Trophoblast cell (in vitro differentiated cells and primary cell): Measurements from ENCODE around the gene UQCR10.

Experiments used
- DNase-seq, 2 donors: peaks; one replicate each; pipeline ENCODE4 v3.0.0-alpha.2; 2016
- H2AFZ ChIP-seq: 2 replicates; pipeline ENCODE4 v1.6.1; 2013; ENCODE audit warnings: low read length, moderate library complexity, mild to moderate bottlenecking; ENCODE audit not compliant: insufficient read depth, poor library complexity
- H2AK5ac ChIP-seq: 2 replicates; pipeline ENCODE4 v1.6.1; 2013; ENCODE audit warnings: mild to moderate bottlenecking, low read length
- H2BK120ac ChIP-seq: 2 replicates; pipeline ENCODE4 v1.6.1; 2013; ENCODE audit warnings: low read length, mild to moderate bottlenecking, moderate library complexity; ENCODE audit not compliant: insufficient read depth, poor library complexity
- H2BK12ac ChIP-seq: 2 replicates; pipeline ENCODE4 v1.6.1; 2013; ENCODE audit warnings: mild to moderate bottlenecking, low read length, moderate library complexity
- H2BK5ac ChIP-seq: 2 replicates; pipeline ENCODE4 v1.6.1; 2013; ENCODE audit warnings: low read length, low read depth, moderate library complexity, mild to moderate bottlenecking; ENCODE audit not compliant: poor library complexity
- H3K14ac ChIP-seq: 2 replicates; pipeline ENCODE4 v1.6.1; 2013; ENCODE audit warnings: mild to moderate bottlenecking, low read length
- H3K18ac ChIP-seq: 2 replicates; pipeline ENCODE4 v1.6.1; 2013; ENCODE audit warnings: mild to moderate bottlenecking, low read length
- H3K23ac ChIP-seq: 2 replicates; pipeline ENCODE4 v1.6.1; 2013; ENCODE audit warnings: low read length
- H3K27ac ChIP-seq: 2 replicates; pipeline ENCODE4 v1.5.1; 2013; ENCODE audit warnings: low read depth, mild to moderate bottlenecking, inconsistent platforms, low read length, moderate library complexity
- H3K27me3 ChIP-seq: 2 replicates; pipeline ENCODE4 v1.6.1; 2013; ENCODE audit warnings: inconsistent platforms, mild to moderate bottlenecking, low read length, moderate library complexity; ENCODE audit not compliant: insufficient read depth
- H3K36me3 ChIP-seq, 2 experiments: 1 replicate in 1 of 2; 2 replicates in 1 of 2; pipeline ENCODE4 v1.6.1; 2013; ENCODE audit warnings: low read length in 2 of 2, mild to moderate bottlenecking in 2 of 2, moderate library complexity in 1 of 2; ENCODE audit not compliant: insufficient read depth in 2 of 2, control insufficient read depth in 1 of 2
- H3K4ac ChIP-seq: 2 replicates; pipeline ENCODE4 v1.6.1; 2013; ENCODE audit warnings: low read depth, mild to moderate bottlenecking, low read length, moderate library complexity
- H3K4me1 ChIP-seq, 2 experiments: 1 replicate in 1 of 2; 2 replicates in 1 of 2; pipeline ENCODE4 v1.6.1; 2013; ENCODE audit warnings: low read length in 2 of 2, mild to moderate bottlenecking in 2 of 2, moderate library complexity in 1 of 2; ENCODE audit not compliant: insufficient read depth in 2 of 2, control insufficient read depth in 1 of 2
- H3K4me2 ChIP-seq: 2 replicates; pipeline ENCODE4 v1.6.1; 2013; ENCODE audit warnings: inconsistent platforms, mild to moderate bottlenecking, low read length, moderate library complexity
- H3K4me3 ChIP-seq: 2 replicates; pipeline ENCODE4 v1.5.1; 2013; ENCODE audit warnings: mild to moderate bottlenecking, low read depth, low read length, inconsistent platforms
- H3K79me1 ChIP-seq: one replicate; pipeline ENCODE4 v1.6.1; 2013; ENCODE audit warnings: low read length
- H3K79me2 ChIP-seq: 2 replicates; pipeline ENCODE4 v1.6.1; 2013; ENCODE audit warnings: low read length, mild to moderate bottlenecking; ENCODE audit not compliant: control insufficient read depth, insufficient read depth, poor library complexity
- H3K9ac ChIP-seq: 2 replicates; pipeline ENCODE4 v1.6.1; 2013; ENCODE audit warnings: mild to moderate bottlenecking, low read length
- H3K9me3 ChIP-seq: 2 replicates; pipeline ENCODE4 v1.6.1; 2013; ENCODE audit warnings: low read depth, mild to moderate bottlenecking, control low read depth, inconsistent platforms, low read length; ENCODE audit not compliant: insufficient read depth
- H4K12ac ChIP-seq: 2 replicates; pipeline ENCODE4 v1.6.1; 2013; ENCODE audit warnings: low read depth, mild to moderate bottlenecking, low read length, moderate library complexity
- H4K8ac ChIP-seq: 2 replicates; pipeline ENCODE4 v1.6.1; 2013; ENCODE audit warnings: low read depth, mild to moderate bottlenecking, low read length, moderate library complexity
- H4K91ac ChIP-seq: one replicate; pipeline ENCODE4 v1.6.1; 2013; ENCODE audit warnings: low read depth, mild to moderate bottlenecking, low read length, moderate library complexity
- WGBS: extraction: QIAGEN DNeasy Blood & Tissue Kit; methylation state at CpG from one replicate; pipeline ENCODE4 v1.1.7; 2013; ENCODE audit warnings: missing lambda C conversion rate; ENCODE audit not compliant: insufficient read length, insufficient coverage; ENCODE audit errors: extremely low coverage; 5-methylcytosine and 5-hydroxymethylcytosine counted together

Gene UQCR10

GRCh38 chr22:29750029-29750428, 17.1 kb upstream of the UQCR10 start:
- H3K4ac ChIP-seq: no peak overlapping the region
- H3K36me3 ChIP-seq: peaks cover 0 to 13% of the 10 kb centered on the region in 2 experiments
- no CpG with 5 or more reads among the region's 3 CpGs for WGBS
- H3K79me2 ChIP-seq: no peaks in the 10 kb centered on the region
- no peak overlapping the region for H4K8ac ChIP-seq
- no peak overlapping the region for H2AFZ ChIP-seq
- H2AK5ac ChIP-seq: no peak overlapping the region
- no peak overlapping the region for H2BK12ac ChIP-seq
- H3K27me3 ChIP-seq: no peaks in the 10 kb centered on the region
- no peak overlapping the region for H2BK120ac ChIP-seq
- no peak overlapping the region for H3K9ac ChIP-seq
- H4K12ac ChIP-seq: no peak overlapping the region
- no peak overlapping the region for H3K18ac ChIP-seq
- H3K79me1 ChIP-seq: no peaks in the 10 kb centered on the region
- no peak overlapping the region for H3K14ac ChIP-seq
- H3K4me2 ChIP-seq: no peak overlapping the region
- no peak overlapping the region for H3K27ac ChIP-seq
- DNase-seq: no peak
- no peak overlapping the region for H3K23ac ChIP-seq
- H3K4me3 ChIP-seq: no peak overlapping the region
- peaks cover 2% of the 10 kb centered on the region for H3K9me3 ChIP-seq
- no peak overlapping the region for H4K91ac ChIP-seq
- H3K4me1 ChIP-seq: peaks cover 4 to 5% of the 10 kb centered on the region in 2 experiments
- H2BK5ac ChIP-seq: no peak overlapping the region

GRCh38 chr22:29750559-29751538, 16.3 kb upstream of the UQCR10 start:
- Histone ChIP-seq H3K9ac (no peak overlapping the region), H3K14ac (no peak overlapping the region), H3K79me1 (no peaks in the 10 kb centered on the region), H2BK5ac (no peak overlapping the region), H3K27me3 (no peaks in the 10 kb centered on the region), H3K9me3 (peaks cover 2% of the 10 kb centered on the region), H3K18ac (no peak overlapping the region), H3K27ac (no peak overlapping the region), H3K23ac (no peak overlapping the region), H4K12ac (no peak overlapping the region), H3K4me3 (no peak overlapping the region), H4K8ac (no peak overlapping the region), H2BK120ac (no peak overlapping the region), H3K4ac (no peak overlapping the region), H3K4me2 (no peak overlapping the region), H3K79me2 (no peaks in the 10 kb centered on the region), H2AFZ (no peak overlapping the region), H4K91ac (no peak overlapping the region), H2AK5ac (no peak overlapping the region), H3K4me1 (peaks cover 4 to 5% of the 10 kb centered on the region in 2 experiments), H3K36me3 (peaks cover 0 to 10% of the 10 kb centered on the region in 2 experiments), H2BK12ac (no peak overlapping the region)
- DNase-seq: no peak
- no CpG with 5 or more reads among the region's 11 CpGs for WGBS

- no peak overlapping the region for H3K4me2 ChIP-seq
Observed at GRCh38 chr22:29751669-29752068, 15.5 kb upstream of the UQCR10 start.

GRCh38 chr22:29753808-29754657, 13.1 kb upstream of the UQCR10 start:
- no peak overlapping the region for H2BK12ac ChIP-seq
- no peak overlapping the region for H3K27ac ChIP-seq
- H3K4me3 ChIP-seq: no peak overlapping the region
- H3K9ac ChIP-seq: no peak overlapping the region
- no peak overlapping the region for H2BK120ac ChIP-seq
- no peaks in the 10 kb centered on the region for H3K27me3 ChIP-seq
- no peaks in the 10 kb centered on the region for H3K36me3 ChIP-seq
- WGBS: no CpG with 5 or more reads among the region's 16 CpGs
- peaks cover 2% of the 10 kb centered on the region for H3K9me3 ChIP-seq
- DNase-seq: no peak
- H3K14ac ChIP-seq: no peak overlapping the region
- no peak overlapping the region for H4K8ac ChIP-seq
- no peak overlapping the region for H4K91ac ChIP-seq
- H2AK5ac ChIP-seq: no peak overlapping the region
- no peak overlapping the region for H3K4ac ChIP-seq
- no peak overlapping the region for H4K12ac ChIP-seq
- no peaks in the 10 kb centered on the region for H3K79me2 ChIP-seq
- H2BK5ac ChIP-seq: no peak overlapping the region
- no peak overlapping the region for H3K18ac ChIP-seq
- no peak overlapping the region for H2AFZ ChIP-seq
- H3K79me1 ChIP-seq: no peaks in the 10 kb centered on the region
- peaks cover 4 to 5% of the 10 kb centered on the region in 2 experiments for H3K4me1 ChIP-seq
- no peak overlapping the region for H3K23ac ChIP-seq
- H3K4me2 ChIP-seq: no peak overlapping the region

More at GRCh38 chr22:29751669-29752068, 15.5 kb upstream of the UQCR10 start:
- Histone ChIP-seq H3K79me1 (no peaks in the 10 kb centered on the region), H3K27me3 (no peaks in the 10 kb centered on the region), H2AFZ (no peak overlapping the region), H3K79me2 (no peaks in the 10 kb centered on the region), H3K4me3 (no peak overlapping the region), H3K14ac (no peak overlapping the region), H4K91ac (no peak overlapping the region), H3K4me1 (peaks cover 4 to 5% of the 10 kb centered on the region in 2 experiments), H3K23ac (no peak overlapping the region), H2BK5ac (no peak overlapping the region), H3K9ac (no peak overlapping the region), H3K36me3 (peaks cover 0 to 10% of the 10 kb centered on the region in 2 experiments), H4K8ac (no peak overlapping the region), H3K18ac (no peak overlapping the region), H3K9me3 (peaks cover 2% of the 10 kb centered on the region), H2BK120ac (no peak overlapping the region), H2AK5ac (no peak overlapping the region), H3K27ac (no peak overlapping the region), H3K4ac (no peak overlapping the region), H2BK12ac (no peak overlapping the region), H4K12ac (no peak overlapping the region)
- no peak for DNase-seq
- no CpG with 5 or more reads among the region's 2 CpGs for WGBS
